SK-N-SH treated with all-trans-retinoic acid at 6 μM for 48 hours (cell line): ENCODE measurements around the gene HOMER1.

Experiments used
- CREB5 ChIP-seq: fragments of 250-450 bp; sonication (Bioruptor Pico); IDR thresholded peaks from 2 replicates; pipeline ENCODE4 v1.5.1; 2020; ENCODE audit warnings: low read depth, mild to moderate bottlenecking, moderate library complexity
- ISL1 ChIP-seq: fragments of 250-450 bp; sonication (Bioruptor Pico); IDR thresholded peaks from 2 replicates; pipeline ENCODE4 v2.1.2; 2022; ENCODE audit warnings: mild to moderate bottlenecking, moderate library complexity
- RARB ChIP-seq: fragments of 250-450 bp; sonication (Bioruptor Pico); IDR thresholded peaks from 2 replicates; pipeline ENCODE4 v1.8.0; 2021; ENCODE audit warnings: mild to moderate bottlenecking, moderate library complexity
- TOX ChIP-seq: fragments of 250-450 bp; sonication (Bioruptor Pico); IDR thresholded peaks from 2 replicates; pipeline ENCODE4 v1.8.0; 2021; ENCODE audit warnings: mild to moderate bottlenecking, moderate library complexity, borderline replicate concordance
- ZC3H10 ChIP-seq: fragments of 250-450 bp; sonication (Bioruptor Pico); IDR thresholded peaks from 2 replicates; pipeline ENCODE4 v1.5.1; 2021; ENCODE audit warnings: mild to moderate bottlenecking, moderate library complexity
- ZFP3 ChIP-seq: fragments of 250-450 bp; sonication (Bioruptor Pico); IDR thresholded peaks from 2 replicates; pipeline ENCODE4 v1.5.0; 2020; ENCODE audit warnings: mild to moderate bottlenecking, moderate library complexity
- ZFP30 ChIP-seq: fragments of 450-650 bp; formaldehyde crosslinking; IDR thresholded peaks from 2 replicates; pipeline ENCODE4 v1.5.0; 2022; ENCODE audit warnings: mild to moderate bottlenecking, moderate library complexity
- ZNF565 ChIP-seq: fragments of 450-650 bp; formaldehyde crosslinking; conservative IDR thresholded peaks from 2 replicates; pipeline ENCODE4 v1.5.0; 2020; ENCODE audit warnings: low read depth, mild to moderate bottlenecking, moderate library complexity
- ZNF8 ChIP-seq: fragments of 450-650 bp; formaldehyde crosslinking; IDR thresholded peaks from 2 replicates; pipeline ENCODE4 v1.5.0; 2020; ENCODE audit warnings: mild to moderate bottlenecking, moderate library complexity
- TF ChIP-seq, protein P1 (sequence below): fragments of 250-450 bp; sonication (Bioruptor Pico); IDR thresholded peaks from 2 replicates; pipeline ENCODE4 v1.8.0; 2020; ENCODE audit warnings: mild to moderate bottlenecking, moderate library complexity, borderline replicate concordance

- TF ChIP-seq RARB (CRISPR knock-in tag) (no peak), ZNF565 (CRISPR knock-in tag) (no peak), CREB5 (CRISPR knock-in tag) (no peak), ZFP30 (CRISPR knock-in tag) (no peak), ZNF8 (CRISPR knock-in tag) (no peak), ZC3H10 (CRISPR knock-in tag) (no peak), ZFP3 (CRISPR knock-in tag) (no peak), TOX (CRISPR knock-in tag) (no peak), ISL1 (CRISPR knock-in tag) (peak; percentile 52; the same call in 1 of the 2 replicates)
- TF ChIP-seq, protein P1, sequence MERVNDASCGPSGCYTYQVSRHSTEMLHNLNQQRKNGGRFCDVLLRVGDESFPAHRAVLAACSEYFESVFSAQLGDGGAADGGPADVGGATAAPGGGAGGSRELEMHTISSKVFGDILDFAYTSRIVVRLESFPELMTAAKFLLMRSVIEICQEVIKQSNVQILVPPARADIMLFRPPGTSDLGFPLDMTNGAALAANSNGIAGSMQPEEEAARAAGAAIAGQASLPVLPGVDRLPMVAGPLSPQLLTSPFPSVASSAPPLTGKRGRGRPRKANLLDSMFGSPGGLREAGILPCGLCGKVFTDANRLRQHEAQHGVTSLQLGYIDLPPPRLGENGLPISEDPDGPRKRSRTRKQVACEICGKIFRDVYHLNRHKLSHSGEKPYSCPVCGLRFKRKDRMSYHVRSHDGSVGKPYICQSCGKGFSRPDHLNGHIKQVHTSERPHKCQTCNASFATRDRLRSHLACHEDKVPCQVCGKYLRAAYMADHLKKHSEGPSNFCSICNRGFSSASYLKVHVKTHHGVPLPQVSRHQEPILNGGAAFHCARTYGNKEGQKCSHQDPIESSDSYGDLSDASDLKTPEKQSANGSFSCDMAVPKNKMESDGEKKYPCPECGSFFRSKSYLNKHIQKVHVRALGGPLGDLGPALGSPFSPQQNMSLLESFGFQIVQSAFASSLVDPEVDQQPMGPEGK (CRISPR knock-in tag), result no peak
Observed at GRCh38 chr5:79493596-79494345, 20.2 kb downstream of the HOMER1 start.
